Measurements from ENCODE around the gene COL19A1.

COL19A1 gene

GRCh38 chr6:69926745-69927144 is 60.4 kb downstream of the COL19A1 start:
- Histone ChIP-seq H3K4me1 (no peaks in the 10 kb centered on the region), H3K9me3 (ENCODE audit: control insufficient read depth, low read length) (no peaks in the 10 kb centered on the region), H3K36me3 (ENCODE audit: control insufficient read depth, insufficient read depth, low read length) (no peaks in the 10 kb centered on the region), H3K9ac (no peak overlapping the region), H2AFZ (no peak overlapping the region), H3K4me2 (ENCODE audit: low read length) (no peak overlapping the region), H3K4me3 (ENCODE audit: low read depth, low read length) (no peak overlapping the region), H3K27me3 (ENCODE audit: control insufficient read depth, insufficient read depth, low read length) (no peaks in the 10 kb centered on the region), H3K27ac (no peak overlapping the region), H3K79me2 (no peaks in the 10 kb centered on the region)
- no peak for TF ChIP-seq CTCF (IDR thresholded peaks at IDR 0.05)

GRCh38 chr6:69933239-69933638 is 66.9 kb downstream of the COL19A1 start:
- Histone ChIP-seq H2AFZ (no peak overlapping the region), H3K79me2 (no peaks in the 10 kb centered on the region), H3K4me3 (ENCODE audit: low read depth, low read length) (no peak overlapping the region), H3K27me3 (ENCODE audit: control insufficient read depth, insufficient read depth, low read length) (no peaks in the 10 kb centered on the region), H3K4me1 (no peaks in the 10 kb centered on the region), H3K36me3 (ENCODE audit: control insufficient read depth, insufficient read depth, low read length) (no peaks in the 10 kb centered on the region), H3K27ac (no peak overlapping the region), H3K4me2 (ENCODE audit: low read length) (no peak overlapping the region), H3K9ac (no peak overlapping the region), H3K9me3 (ENCODE audit: control insufficient read depth, low read length) (no peaks in the 10 kb centered on the region)
- no peak for TF ChIP-seq CTCF (IDR thresholded peaks at IDR 0.05)

GRCh38 chr6:69935079-69935478 is 68.7 kb downstream of the COL19A1 start:
- no peaks in the 10 kb centered on the region for H3K79me2 ChIP-seq
- H3K4me2 ChIP-seq (ENCODE audit: low read length): no peak overlapping the region
- H3K27ac ChIP-seq: no peak overlapping the region
- H3K9me3 ChIP-seq (ENCODE audit: control insufficient read depth, low read length): no peaks in the 10 kb centered on the region
- no peaks in the 10 kb centered on the region for H3K36me3 ChIP-seq (ENCODE audit: control insufficient read depth, insufficient read depth, low read length)
- no peak for TF ChIP-seq CTCF (IDR thresholded peaks at IDR 0.05)
- no peaks in the 10 kb centered on the region for H3K4me1 ChIP-seq
- H3K9ac ChIP-seq: no peak overlapping the region
- no peaks in the 10 kb centered on the region for H3K27me3 ChIP-seq (ENCODE audit: control insufficient read depth, insufficient read depth, low read length)
- H3K4me3 ChIP-seq (ENCODE audit: low read depth, low read length): no peak overlapping the region
- H2AFZ ChIP-seq: no peak overlapping the region

GRCh38 chr6:69936674-69937363 is 70.5 kb downstream of the COL19A1 start:
- H3K9ac ChIP-seq: no peak overlapping the region
- no peaks in the 10 kb centered on the region for H3K9me3 ChIP-seq (ENCODE audit: control insufficient read depth, low read length)
- H3K36me3 ChIP-seq (ENCODE audit: control insufficient read depth, insufficient read depth, low read length): no peaks in the 10 kb centered on the region
- no peaks in the 10 kb centered on the region for H3K4me1 ChIP-seq
- no peaks in the 10 kb centered on the region for H3K27me3 ChIP-seq (ENCODE audit: control insufficient read depth, insufficient read depth, low read length)
- no peak overlapping the region for H3K4me3 ChIP-seq (ENCODE audit: low read depth, low read length)
- no peak overlapping the region for H3K4me2 ChIP-seq (ENCODE audit: low read length)
- H3K79me2 ChIP-seq: no peaks in the 10 kb centered on the region
- no peak overlapping the region for H2AFZ ChIP-seq
- no peak for TF ChIP-seq CTCF (IDR thresholded peaks at IDR 0.05)
- no peak overlapping the region for H3K27ac ChIP-seq

Data from parathyroid adenoma (tissue), 2 donors.